GM18873 (cell line): Measurements from ENCODE around the gene KNDC1.

ENCODE experiments used
- ATAC-seq: cut with Tn5 transposase; IDR thresholded peaks from one replicate; pipeline ENCODE4 v1.9.1; 2021; ENCODE audit warnings: mild to moderate bottlenecking, moderate library complexity, moderate number of reproducible peaks; ENCODE audit not compliant: unreplicated experiment, low FRiP score

The KNDC1 gene

DNA sequence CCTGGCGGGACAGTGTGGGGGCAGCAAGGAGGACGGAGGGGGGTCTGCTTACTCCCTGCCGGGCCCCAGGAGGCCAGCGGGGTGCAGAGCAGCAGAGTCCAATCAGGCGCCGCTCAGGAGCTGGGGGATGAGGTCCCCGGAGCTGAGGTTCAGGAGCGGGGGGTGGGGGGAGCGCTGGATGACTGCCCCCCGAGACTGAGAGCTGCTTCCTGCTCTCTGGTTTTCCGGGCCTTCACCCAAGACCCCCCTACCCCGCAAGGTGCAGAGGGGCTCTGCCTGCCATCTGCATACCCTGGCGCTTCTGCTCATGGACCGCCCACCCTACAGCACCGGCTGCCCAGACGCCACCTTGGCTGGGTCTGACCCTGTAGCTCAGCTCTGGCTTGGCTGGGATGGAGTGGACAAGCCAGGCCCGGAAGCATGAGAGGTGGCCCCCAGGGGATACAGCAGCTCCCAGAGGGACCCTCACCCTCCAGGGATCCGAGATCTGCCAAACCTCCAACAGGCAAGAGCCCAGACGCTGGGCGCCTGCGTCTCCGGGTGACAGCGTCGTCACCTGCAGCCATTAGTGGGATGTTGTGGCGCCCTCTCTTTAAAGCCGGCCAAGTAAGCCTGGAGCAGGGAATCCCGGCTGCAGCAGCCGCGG, 930 bp downstream of the KNDC1 start:
- no peak for ATAC-seq

DNA sequence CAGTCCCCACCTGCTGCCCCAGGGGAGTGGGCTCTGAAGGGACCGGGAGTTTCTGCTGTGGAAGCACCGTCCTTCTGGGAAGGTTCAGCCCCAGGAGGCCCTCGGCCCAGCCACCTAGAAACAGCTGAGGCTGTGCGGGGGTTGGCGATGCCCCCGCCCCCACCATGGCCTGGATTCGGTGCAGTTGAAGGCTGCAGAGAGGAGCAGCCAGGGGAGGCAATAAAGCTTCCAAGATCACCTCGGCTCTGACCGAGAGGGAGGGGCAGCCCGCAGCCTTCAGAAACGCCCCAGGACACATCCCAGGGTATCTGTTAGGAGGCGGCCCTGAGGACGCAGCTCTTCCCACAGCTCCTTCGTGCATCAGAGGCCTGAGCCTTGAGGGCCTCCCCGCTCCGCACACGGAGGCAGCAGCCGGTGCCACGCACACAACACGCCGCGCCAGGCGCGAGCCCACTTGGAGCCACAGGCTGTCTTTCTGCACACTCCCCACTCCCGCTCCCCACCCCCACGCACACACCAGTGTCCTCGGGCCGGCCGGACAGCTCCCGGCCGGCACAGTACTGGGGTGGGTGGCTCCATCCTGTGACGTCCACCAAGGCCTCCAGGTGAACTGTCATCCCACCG, 1.6 kb downstream of the KNDC1 start:
- ATAC-seq, result no peak

DNA sequence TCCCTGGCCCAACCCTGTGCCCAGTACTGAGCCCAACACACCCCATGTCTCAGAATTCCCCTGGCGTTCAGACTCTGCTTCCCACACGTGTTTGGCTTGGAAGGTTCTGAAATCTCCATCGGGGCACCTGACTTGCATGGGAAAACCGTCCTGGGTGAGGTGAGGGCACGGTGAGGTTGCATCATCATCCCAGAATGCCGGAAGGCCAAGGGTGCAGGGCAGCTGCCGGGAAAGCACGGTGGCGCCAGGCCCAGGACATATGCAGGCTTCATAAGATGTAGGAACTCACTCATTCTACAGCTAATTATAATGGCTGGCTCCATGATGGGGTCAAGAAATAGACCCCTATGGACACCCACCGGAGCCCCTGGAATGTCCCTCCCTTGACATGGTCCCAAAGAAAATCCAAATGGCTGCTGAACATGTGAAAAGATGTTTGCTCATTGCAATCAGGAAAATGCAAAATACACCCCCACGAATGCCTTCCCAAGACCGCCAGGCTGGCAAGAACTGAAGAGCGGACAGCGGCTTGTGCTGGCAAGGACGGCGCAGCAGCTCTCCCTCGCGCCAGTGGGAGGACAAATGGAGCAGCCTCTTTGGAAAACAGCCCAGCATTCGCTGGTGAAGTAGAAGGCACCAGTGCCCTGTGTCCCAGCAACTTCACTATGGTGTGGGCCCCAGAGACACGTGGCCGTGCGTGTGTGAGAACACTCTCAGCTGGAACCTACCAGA, 2.3 kb downstream of the KNDC1 start:
- no peak for ATAC-seq

DNA sequence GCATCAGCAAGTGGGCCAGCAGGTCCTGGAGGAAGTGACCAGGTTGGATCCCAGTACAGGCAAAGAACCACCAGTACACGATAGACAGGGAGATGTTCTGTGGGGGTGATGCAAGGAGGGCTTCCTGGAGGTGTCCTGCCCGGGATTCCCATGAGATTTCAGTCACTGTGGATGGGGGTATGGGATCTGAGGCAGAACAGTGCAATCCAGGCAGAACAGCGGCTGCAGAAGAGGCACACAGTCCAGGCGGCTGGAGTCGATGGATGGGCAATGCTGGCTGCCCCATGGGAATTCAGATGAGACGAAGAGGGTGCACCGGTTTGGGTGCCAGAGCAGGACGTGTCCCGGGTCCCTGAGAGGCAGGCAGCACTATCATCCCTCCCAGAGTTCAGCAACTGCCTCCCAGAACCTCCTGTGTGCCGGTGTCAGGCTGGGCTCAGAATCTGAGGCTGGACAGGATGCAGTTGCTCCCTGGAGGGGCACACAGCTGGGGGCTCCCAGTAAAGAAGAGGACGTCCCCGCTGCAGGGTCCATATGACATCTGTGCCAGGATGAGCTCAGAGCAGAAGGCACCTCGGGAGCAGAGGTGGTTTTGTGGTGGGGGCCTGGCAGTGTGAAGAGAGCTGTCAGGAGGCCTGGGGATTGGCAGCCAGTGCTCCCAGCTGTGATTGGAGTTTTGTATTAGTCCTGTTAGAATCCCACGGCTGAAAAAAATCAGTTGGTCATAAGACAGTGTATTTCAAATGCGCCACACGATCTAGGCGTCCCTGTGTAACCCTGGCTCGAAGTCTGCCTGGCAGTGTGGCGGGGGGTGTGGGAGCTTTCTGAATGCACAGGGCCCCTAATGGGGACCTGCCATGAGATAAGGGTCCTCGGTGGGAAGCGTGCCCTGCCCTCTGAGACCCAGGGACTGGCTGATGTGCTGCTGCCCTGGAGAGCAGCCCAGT, 3.2 kb downstream of the KNDC1 start:
- no peak for ATAC-seq

DNA sequence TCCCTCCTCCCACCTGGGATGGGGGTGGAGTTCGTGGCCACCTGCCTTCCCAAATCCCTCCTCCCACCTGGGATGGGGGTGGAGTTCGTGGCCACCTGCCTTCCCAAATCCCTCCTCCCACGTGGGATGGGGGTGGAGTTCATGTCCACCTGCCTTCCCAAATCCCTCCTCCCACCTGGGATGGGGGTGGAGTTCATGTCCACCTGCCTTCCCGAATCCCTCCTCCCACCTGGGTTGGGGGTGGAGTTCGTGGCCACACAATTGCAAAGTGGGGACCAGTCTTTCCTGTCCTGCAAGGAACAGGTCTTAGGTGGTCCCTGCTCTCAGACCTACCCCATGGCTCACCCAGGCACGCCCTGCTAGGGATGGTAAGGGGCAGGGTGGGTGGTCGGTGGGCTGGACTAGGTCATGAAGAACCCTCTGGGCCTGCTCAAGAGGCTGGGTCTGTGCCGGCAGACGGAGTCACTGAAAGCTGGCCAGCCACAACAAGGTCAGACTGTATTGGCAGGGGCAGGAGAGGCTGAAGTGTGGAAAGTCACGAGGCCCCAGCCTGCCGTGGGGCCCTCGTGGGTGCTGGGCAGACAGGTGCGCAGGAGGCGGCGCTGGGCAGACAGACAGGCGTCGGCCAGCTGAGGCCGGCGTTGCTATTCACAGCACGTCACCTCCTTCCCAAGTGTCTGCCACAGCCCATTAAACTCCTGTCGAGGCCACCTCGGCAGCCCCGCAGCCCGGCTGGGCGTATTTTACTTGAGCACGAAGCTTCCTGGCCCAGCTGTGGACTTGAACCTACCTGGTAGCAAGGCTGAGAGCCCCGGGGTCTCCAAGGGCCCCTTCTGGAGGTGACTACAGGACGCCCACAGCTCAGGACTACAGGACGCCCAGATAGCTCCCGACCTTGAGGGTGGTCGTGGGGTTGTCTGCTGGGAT, 4.1 kb downstream of the KNDC1 start:
- ATAC-seq, result no peak

DNA sequence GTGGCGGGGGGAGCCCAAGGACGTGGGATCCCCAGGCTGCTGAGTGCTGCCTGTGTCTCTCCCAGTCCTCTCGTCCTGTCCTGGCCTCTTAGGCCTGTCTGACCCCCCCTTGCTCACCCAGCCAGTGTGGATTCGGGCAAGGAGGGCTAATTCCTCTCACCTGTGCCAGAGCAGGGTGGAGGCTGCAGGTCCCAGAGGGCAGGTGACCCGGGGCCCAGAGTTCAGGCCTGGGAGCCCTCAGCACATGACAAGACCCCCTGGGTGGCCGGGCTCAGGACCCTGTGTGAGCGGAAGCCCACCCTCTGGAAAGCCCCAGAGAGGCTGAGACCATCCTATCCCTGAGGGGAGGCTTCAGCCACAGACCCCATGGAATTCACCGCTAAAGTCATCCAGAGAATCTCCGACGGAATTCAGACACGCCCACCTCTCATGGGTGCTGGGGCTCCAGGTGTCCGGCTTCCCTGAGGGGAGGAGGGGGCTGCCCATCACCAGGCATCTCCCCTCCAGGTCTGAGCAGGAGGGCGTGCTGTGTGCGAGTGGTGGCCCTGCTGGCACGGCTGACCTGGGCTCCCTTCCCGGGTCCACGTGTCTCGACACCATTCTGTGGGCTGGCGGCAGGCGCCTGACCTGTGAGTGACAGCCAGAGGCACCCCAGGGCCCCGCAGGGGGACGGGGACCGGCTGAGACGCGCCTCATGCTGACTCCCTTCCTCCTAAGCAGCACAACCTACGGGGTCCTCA, 5.0 kb downstream of the KNDC1 start:
- no peak for ATAC-seq

DNA sequence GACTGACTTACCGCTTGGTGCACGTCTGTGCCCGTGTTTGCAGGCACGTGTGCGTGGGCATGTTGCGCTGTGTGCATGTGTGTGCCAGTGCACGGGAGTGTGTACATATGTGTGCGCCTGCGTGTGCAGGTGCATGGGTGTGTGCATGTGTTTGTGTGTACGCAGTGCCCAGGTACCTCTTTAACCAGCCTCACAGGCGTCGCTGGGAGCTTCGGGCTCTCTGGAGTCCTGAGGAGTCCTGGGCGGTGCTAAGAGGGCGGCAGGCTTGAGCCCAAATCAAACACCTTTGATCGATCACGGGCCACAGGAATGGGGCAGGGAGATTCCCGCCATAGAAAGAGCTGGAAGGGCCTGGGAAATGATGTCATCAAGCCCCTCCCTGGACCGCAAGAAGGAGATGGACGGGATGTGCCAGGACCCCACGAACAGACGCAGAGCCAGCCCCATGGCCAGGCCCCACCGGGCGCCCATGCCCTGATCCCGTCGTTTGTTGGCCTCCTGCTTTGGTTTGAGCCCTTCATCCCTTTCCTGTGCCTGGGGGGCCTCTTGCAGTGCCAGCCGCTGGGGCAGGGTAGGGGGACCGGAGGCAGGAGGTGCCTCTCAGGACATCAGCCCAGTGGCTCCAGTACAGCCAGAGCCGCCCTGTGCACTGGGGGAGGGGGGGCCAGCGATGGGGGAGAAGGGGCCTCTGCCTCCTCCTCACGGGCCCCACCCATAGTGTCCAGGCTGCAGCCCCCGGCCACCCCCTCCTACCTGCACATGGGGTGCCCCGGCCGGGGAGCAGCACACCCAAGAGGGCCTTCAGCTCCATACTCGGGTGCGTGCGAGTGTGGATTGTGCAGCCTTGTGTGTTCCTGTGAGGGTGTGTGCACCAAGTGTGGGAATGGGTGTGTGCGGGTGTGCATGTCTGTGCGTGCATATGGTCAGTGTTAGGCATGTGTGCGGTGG, 5.8 kb downstream of the KNDC1 start:
- ATAC-seq, result no peak

DNA sequence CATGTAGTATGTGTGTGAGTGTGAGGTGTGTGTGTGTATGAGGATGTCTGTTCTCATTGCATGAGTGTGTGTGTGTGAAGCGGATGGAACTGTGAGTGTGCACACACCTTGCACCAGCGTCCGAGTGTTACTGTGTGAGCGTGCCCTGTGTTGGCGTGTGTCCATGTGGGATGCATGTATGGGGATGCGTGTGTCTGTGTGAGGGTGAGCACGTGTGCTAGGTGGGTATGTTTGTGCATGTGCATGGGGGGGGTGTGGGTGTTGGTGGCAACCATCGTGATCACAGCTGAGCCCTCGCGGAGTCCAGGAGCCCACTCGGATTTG, 6.4 kb downstream of the KNDC1 start:
- ATAC-seq, result no peak

DNA sequence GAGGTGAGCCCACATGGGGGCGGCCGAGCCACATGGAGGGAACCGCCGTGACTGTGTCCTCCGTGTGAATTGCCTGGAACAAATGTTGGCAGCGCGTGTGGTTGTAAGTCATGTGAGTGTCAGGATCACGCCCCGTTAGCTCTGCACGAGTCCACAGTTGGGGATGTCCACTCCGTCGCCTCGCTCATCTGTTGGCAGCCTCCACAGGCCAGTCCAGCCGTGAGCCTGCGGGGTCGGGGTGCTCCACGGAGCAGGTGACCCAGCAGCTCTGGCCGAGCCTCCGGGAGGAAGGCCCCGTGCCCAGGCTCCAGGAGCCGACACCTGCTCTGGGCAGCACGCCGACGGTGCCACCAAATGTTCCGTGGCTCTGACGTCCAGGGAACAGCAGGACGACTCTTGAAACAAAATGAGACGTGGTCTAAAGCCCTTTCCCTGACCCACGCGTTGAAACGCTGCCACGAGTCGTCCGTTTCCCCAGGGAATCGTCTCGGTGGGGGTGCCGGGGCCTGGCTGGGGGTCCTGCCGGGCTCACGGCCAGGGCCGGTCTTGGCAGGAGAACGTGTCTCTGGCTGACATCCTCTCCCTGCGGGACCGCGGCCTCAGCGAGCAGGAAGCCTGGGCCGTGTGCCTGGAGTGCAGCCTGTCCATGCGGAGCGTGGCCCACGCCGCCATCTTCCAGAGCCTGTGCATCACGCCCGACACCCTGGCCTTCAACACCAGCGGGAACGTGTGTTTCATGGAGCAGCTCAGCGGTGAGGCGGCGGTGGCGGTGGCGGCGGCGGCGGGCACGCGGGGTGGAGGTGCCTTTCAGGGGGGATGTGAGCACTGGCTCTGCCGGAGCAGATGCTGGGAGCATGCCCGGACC, 7.0 kb downstream of the KNDC1 start:
- ATAC-seq, result no peak

DNA sequence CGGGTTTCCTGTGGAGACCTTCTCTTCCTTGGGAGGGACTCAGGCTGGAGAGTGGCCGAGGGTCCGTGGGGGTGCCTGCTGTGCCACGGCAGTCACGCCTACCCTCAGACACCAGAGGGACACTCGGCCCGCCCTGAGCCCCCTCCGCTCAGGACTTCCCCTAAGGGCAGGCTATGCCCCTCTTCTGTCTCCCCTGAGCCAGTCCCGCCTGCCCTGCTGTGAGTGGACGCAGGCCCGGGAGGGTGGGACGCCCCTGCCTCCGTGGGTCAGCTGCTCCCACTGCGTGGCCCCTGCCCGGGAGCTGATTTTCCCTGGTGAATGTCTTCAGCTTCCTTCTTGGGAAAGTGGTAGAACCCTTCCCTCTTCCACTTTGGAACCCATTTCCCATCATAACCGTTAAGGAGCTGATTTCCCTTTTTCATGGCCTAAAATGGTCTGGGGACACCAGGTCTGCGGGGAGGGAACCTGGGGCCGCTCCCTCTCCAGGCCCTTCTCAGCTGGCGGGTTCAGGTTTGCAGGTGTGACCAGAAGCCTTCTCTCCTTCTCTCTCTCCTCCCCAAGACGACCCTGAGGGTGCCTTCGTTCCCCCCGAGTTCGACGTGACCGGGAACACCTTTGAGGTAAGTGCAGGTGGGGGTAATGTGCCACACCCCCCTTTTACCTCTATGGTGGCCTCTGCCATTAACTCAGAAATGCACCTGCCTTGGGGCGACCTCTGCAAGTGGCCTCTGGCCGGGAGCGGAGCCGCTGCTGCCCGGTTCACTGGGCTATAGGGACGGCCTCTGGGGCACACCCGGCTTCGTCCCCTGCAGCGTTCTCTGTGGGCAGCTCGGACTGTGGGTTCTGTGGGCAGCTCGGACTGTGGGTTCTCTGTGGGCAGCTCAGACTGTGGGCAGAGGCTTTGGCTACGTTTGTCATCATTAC, 7.9 kb downstream of the KNDC1 start:
- no peak for ATAC-seq

DNA sequence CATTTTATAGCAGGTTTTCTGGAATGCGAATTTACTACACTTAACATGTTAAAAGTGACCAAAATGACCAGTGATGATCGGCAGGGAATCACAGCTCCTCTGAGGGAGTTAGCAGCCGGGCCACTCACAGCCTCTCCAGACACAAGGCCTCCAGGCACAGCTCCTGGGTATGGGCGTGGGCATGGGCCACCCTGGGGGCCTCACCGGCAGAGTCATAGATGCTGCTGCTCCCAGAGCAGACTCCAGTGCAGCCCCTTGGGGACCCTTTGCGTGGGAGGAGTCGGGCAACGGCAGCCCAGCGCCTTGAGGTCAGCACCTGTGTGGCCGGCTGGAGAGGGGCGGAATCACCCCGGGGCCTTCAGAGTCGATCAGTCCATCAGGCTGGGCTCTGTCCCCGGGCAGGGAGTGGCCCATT, 8.6 kb downstream of the KNDC1 start:
- no peak for ATAC-seq

DNA sequence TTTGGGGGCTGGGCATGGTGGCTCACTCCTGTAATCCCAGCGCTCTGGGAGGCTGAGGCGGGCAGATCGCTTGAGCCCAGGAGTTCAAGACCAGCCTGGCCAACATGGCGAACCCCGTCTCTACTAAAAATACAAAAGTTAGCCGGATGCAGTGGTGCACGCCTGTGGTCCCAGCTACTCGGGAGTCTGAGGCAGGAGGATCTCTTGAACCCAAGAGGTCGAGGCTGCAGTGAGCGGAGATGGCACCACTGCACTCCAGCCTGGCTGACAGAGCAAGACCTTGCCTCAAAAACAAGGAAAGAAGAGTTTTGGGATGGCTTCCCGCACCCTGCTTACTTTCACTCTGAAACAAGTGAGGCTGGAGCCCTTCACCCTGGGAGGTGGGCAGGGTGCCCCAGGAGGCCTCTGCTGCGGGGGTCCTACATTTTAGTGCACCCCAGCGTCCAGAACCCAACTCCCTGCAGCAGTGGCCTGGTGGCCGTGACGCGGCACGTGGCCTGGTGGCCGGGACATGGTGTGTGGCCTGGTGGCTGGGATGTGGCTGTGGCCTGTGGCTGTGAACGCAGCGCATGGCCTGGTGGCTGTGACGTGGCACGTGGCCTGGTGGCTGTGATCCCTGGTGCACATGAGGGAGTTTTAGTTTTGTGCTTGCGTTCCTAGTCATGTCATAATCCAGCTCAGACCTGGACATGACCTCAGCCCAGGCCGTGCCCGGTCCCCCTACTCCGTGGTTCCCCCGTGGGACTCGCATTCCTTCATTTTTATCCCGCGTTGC, 9.3 kb downstream of the KNDC1 start:
- no peak for ATAC-seq

DNA sequence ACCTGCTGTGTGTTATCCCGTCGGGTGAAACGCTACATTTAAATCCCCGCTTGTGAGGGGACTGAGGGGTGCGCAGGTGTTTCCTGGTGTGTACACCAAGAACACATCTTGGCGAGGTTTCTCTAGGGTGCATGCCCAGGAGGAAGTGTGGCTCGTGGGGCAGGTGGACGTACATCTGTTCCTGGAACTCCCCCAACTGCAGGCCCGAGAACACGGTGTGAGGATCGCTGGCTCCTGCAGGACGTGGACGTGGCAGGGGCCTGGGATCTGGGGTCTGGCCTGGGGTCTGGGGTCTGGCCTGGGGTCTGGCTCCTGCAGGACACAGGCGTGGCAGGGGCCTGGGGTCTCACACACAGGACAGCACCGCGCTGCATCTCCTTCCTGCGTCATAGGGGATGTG, 10.1 kb downstream of the KNDC1 start:
- ATAC-seq, result no peak

DNA sequence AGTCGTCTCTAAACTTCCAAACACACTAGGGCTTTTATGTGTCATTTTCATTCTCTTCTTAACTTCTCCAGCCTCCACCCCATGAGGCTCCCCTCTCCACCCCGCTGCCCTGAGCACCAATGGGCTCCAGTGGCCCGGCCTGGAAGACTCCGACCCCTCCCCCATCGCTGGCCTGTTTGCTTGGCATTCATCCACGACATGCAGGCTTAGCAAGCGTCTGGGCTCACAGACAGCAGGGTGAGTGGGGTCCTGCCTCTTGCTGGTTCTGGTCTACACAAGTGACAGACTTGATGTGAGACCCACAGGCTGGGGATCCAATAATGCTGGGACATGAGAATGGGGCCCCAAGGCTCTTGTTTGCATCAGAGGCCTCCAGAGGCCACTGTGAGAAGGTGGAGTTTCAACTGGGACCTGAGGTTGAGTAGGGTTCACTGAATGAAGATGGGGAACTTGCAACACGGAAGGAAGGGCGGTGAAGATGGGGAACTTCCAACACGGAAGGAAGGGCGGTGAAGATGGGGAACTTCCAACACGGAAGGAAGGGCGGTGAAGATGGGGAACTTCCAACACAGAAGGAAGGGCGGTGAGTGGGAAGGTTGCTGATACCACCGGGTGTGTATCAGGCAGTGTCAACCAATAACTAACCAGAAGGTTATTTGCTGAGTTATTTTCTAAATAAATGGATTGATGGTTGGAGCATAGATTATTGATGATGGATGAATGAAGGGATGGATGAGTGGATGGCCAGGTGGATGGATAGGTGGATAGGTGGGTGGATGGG, 14.0 kb downstream of the KNDC1 start:
- ATAC-seq, result no peak
